NCI-H2081 (cell line): ENCODE results near the gene ZC2HC1B.
"Not testable (repeated sequence)": the region's sequence is repeated elsewhere in the genome, so short reads cannot be mapped to it uniquely, and the experiment has no call there.

Source experiments
- DNase-seq, 2 experiments: peaks; one replicate each; lab custom pipeline; 2025; lab: John Stamatoyannopoulos, UW

Gene ZC2HC1B

GRCh38 chr6:143868808-143869207 lies 4.5 kb downstream of the ZC2HC1B start:
- DNase-seq: not testable (repeated sequence)

- not testable (repeated sequence) for DNase-seq
Measured at GRCh38 chr6:143871202-143871730, 7.0 kb downstream of the ZC2HC1B start.

DNA sequence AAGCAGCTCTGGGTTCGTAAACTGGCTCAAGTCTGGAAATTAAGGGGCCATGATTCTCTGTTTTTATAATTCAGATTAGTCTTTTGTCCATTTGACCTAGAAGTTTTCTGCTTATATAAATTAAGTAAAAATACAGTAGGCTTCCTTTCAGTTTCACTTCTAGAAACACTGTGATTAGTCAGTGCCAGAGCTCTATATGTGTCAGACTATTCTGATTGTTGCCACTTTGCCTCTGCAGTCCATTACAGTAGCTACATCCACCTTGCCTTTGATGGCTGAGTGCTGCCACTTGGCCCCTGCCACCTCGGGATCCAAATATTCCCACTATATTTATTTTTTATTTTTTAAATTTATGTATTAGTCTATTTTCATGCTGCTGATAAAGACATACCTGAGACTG lies 7.9 kb downstream of the ZC2HC1B start:
- DNase-seq: no peak

DNA sequence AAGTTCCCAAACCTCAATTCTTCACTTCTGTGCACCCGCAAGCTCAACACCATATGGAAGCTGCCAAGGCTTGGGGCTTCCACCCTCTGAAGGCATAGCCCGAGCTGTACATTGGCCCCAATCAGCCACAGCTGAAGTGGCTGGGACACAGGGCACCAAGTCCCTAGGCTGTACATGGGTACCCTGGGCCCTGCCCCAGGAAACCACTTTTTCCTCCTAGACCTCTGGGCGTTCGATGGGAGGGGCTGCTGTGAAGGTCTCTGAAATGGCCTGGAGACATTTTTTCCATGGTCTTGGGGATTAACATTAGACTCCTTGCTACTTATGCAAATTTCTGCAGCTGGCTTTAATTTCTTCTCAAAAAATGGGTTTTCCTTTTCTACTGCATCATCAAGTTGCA lies 9.3 kb downstream of the ZC2HC1B start:
- DNase-seq: not testable (repeated sequence)

DNA sequence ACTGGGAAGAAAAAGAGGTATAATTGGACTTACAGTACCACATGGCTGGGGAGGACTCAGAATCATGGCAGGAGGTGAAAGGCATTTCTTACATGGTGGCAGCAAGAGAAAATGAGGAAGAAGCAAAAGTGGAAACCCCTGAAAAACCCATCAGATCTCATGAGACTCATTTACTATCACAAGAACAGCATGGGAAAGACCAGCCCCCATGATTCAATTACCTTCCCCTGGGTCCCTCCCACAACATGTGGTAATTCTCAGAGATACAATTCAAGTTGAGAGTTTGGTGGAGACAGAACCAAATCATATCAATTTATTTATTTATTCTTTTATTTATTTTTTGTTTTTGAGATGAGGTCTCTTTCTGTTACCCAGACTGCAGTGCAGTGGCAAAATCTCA lies 10.2 kb downstream of the ZC2HC1B start:
- not testable (repeated sequence) for DNase-seq

GRCh38 chr6:143877584-143878271 lies 13.5 kb downstream of the ZC2HC1B start:
- no peak for DNase-seq

DNA sequence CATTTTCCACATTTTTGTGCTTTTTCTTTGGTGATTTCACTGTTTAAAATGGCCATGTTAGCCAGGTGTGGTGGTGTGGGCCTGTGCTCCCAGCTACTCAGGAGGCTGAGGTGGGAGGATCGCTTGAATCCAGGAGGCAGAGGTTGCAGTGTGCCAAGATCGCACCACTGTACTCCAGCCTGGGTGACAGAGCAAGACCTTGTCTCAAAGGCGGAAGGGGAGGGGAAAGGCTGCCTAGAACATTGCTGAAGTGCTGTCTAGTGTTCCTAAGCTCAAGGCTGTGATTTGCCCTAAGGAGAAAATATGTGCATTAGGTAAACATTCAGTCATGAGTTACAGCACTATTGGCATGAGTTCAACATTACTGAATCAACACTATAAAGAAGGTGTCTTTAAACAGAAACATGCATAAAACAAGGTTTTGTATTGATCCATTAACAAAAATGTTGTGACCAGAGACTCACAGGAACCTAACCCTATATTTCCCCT lies 14.0 kb downstream of the ZC2HC1B start:
- DNase-seq: no peak

DNA sequence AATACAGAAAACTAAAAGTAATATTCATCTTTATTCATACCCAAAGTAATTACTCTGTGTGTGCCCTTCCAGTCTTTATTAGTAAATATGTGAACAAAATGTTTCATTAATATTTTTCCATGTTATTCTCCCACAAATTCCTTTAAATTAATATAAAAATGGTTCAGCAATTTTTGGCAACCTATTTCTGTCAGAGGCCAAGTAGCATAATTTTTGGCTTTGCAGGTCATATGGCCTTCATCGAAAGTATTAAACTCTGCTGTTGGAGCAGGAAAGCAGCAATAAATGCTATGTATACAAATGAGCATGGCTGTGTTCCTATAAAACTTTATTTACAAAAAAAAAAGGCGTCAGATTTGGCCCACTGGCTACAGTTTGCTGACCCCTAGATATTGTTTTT lies 16.1 kb downstream of the ZC2HC1B start:
- DNase-seq: no peak

GRCh38 chr6:143882401-143882930 lies 18.2 kb downstream of the ZC2HC1B start:
- DNase-seq: no peak

GRCh38 chr6:143884216-143884900 lies 20.1 kb downstream of the ZC2HC1B start:
- no peak for DNase-seq

- no peak for DNase-seq
Measured at GRCh38 chr6:143885116-143885515, 20.8 kb downstream of the ZC2HC1B start.

GRCh38 chr6:143894655-143895054 lies 30.4 kb downstream of the ZC2HC1B start:
- no peak for DNase-seq

- no peak for DNase-seq
Measured at GRCh38 chr6:143896126-143896860, 32.0 kb downstream of the ZC2HC1B start.

DNA sequence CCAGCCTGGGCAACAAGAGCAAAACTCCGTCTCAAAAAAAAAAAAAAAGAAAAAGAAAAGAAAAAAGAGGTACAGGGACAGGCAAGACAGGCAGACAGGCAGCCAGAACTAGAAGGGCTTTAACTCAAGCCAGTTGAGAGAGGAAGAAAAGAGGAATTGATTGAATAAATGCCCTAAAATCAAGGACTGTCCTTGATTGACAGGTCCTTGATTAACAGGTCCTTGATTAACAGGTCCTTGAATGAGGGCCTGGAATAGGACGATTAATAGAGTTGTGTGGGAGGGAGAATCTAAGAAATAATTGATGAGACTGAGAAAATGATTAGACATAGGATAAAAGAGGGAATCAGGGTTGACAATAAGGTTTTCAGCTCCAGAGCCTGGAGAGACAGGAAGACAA lies 36.1 kb downstream of the ZC2HC1B start:
- no peak for DNase-seq

DNA sequence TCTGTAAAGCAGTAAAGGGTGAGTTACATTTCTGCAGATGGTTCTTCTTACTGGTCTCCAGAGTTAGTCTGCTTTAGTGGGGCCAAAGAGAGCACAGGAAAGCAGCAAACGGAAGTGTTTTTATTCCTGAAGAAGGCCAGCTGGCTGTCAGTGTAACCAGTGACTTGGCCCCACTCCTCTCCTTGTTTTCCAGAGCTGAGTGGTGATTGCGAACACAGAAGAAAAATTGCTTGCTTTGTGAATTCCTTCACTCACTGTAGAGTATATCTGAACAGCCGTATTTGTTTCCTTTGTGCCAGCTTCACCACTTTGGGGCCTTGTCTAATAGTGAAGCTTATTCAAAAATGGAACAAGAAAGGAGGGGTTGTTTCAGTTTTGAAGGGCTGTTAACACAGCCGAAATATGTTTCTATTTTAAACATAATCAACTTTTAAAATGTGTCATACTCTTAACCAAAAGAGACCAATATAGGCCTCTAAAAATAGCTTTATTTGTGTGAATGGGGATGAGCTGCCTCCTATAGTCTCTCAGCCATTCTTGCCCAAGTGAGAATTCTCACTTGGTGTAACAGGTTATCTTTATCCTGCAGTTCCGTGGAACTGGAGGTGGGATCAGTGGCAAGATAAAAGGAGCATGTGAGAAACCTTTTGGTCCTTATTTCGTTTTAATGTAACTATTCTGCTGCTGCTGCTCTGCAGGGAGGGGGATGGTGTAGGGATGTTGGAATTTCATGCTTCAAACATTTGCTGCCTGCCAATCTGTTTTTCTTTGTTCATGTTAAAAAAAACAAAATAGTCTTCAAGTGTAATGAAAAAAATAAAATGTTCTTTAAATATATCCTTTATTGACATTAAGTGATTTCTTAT lies 37.8 kb downstream of the ZC2HC1B start:
- DNase-seq: no peak

GRCh38 chr6:143902827-143903226 lies 38.6 kb downstream of the ZC2HC1B start:
- no peak for DNase-seq

DNA sequence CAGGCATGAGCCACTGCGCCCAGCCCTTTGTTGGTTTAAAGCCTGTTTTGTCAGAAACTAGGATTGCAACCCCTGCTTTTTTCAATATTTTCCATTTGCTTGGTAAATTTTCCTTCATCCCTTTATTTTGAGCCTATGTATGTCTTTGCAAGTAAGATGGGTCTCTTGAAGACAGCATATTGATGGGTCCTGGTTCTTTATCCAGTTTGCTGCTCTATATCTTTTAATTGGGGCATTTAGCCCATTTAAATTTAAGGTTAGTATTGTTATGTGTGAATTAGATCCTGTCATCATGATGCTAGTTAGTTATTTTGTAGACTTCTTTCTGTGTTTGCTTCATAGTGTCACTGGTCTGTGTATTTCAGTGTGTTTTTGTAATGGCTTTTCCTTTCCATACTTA lies 46.8 kb downstream of the ZC2HC1B start:
- no peak for DNase-seq

DNA sequence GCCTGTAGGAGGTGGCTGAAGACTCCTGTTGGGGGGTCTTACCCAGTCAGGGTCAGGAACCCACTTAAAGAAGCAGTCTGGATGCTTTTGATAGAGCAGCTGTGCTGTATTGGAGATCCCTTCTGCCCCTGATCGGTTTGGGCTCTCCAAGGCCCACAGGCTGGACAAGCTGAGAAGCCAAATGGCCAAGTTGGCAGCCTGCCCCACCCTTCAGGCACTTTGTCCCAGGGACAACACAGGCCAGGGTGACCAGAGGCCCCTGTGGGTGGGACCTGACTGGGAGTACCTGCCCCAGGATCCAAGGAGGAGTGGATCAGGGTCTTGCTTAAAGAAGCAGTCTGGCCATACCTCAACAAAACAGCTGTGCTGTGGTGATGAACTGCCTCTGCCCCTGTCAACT lies 48.4 kb downstream of the ZC2HC1B start:
- no peak for DNase-seq

GRCh38 chr6:143917026-143917425 lies 52.8 kb downstream of the ZC2HC1B start:
- DNase-seq: not testable (repeated sequence)

- DNase-seq: no peak
Measured at GRCh38 chr6:143928853-143929252, 64.6 kb downstream of the ZC2HC1B start.

GRCh38 chr6:143929975-143930374 lies 65.7 kb downstream of the ZC2HC1B start:
- DNase-seq: no peak
